GM19397 (cell line): ENCODE results near the gene SCNN1A.

Source experiments
- ATAC-seq: cut with Tn5 transposase; IDR thresholded peaks from one replicate; pipeline ENCODE4 v1.9.1; 2021; ENCODE audit warnings: mild to moderate bottlenecking, moderate library complexity; ENCODE audit not compliant: unreplicated experiment

SCNN1A gene

GRCh38 chr12:6301721-6302120, 73.6 kb downstream of the SCNN1A start:
- no peak for ATAC-seq

- ATAC-seq = no peak
These were observed 78.2 kb downstream of the SCNN1A start for GRCh38 chr12:6297170-6297569.
